H1 (cell line): ENCODE results near the gene GNAO1. TPM values are rescaled to one million over a fixed set of nuclear protein-coding genes. Genes with fewer than 3 reads are reported as not detected.

ENCODE experiments used
- CBX8 ChIP-seq: fragments of 300-800, 300-1000 bp; sonication (generic); IDR thresholded peaks from 2 replicates; pipeline ENCODE4 v1.7.1; 2016; ENCODE audit warnings: low read depth, low read length, borderline replicate concordance
- CHD1 ChIP-seq: IDR thresholded peaks from 2 replicates; pipeline ENCODE4 v1.6.1; 2012; ENCODE audit warnings: low read depth, low read length, improper control_type of control experiment
- CHD7 ChIP-seq: fragments of 300-600 bp; sonication (generic); IDR thresholded peaks from 2 replicates; pipeline ENCODE4 v1.7.1; 2012; ENCODE audit warnings: low read length, moderate library complexity, mild to moderate bottlenecking, inconsistent platforms; ENCODE audit not compliant: insufficient replicate concordance
- HDAC2 ChIP-seq, 2 experiments: fragments of 300-600 bp in 1 of 2; sonication (generic) in 1 of 2; IDR thresholded peaks; 2 replicates each; pipeline ENCODE4 v1.6.1; 2011 to 2012; ENCODE audit warnings: low read depth in 2 of 2, low read length in 2 of 2, mild to moderate bottlenecking in 2 of 2, moderate library complexity in 2 of 2, borderline replicate concordance in 1 of 2, inconsistent platforms in 1 of 2
- JUN ChIP-seq: IDR thresholded peaks from 2 replicates; pipeline ENCODE4 v1.6.1; 2011; ENCODE audit warnings: low read depth, mild to moderate bottlenecking, improper control_type of control experiment, low read length
- KDM5A ChIP-seq: fragments of 200-600 bp; IDR thresholded peaks from 2 replicates; pipeline ENCODE4 v1.7.1; 2012; ENCODE audit warnings: mild to moderate bottlenecking, low read length, inconsistent platforms, mixed read lengths
- RFX5 ChIP-seq: IDR thresholded peaks from 2 replicates; pipeline ENCODE4 v1.6.1; 2011; ENCODE audit warnings: low read depth, low read length, improper control_type of control experiment, borderline replicate concordance
- YY1 ChIP-seq: IDR thresholded peaks from 2 replicates; pipeline ENCODE4 v1.6.1; 2011; ENCODE audit warnings: low read depth, mild to moderate bottlenecking, low read length
- ZNF274 ChIP-seq: IDR thresholded peaks from 2 replicates; pipeline ENCODE4 v1.7.0; 2012; ENCODE audit warnings: low read length, borderline replicate concordance; ENCODE audit errors: extremely low read depth
- polyA plus RNA-seq, 7 experiments: library from polyadenylated mRNA; depleted of rRNA in 3 of 7; stranded (reverse) in 5 of 7; unstranded in 2 of 7; fragments of >200 nt in 5 of 7; fragments of 200-250 nt in 2 of 7; gene quantifications; 1 replicate in 5 of 7; 2 replicates in 1 of 7; 4 replicates in 1 of 7; pipeline versions ENCODE4 v1.2.1 to v1.2.3, GENCODE V29; 2011 to 2013; ENCODE audit warnings: missing spikeins in 2 of 7, mixed read lengths in 2 of 7
- total RNA-seq: library from RNA; stranded (reverse); fragmentation: NEBNext Ultra II Directional; extraction: Animal tissue kit (Norgen Biotek cat#: 25700); gene quantifications from 2 replicates; pipeline ENCODE4 v1.2.1, GENCODE V29; 2021
- TF ChIP-seq, protein P1 (sequence below): IDR thresholded peaks from 2 replicates; pipeline ENCODE4 v1.6.1; 2012; ENCODE audit warnings: low read length, inconsistent platforms

The GNAO1 gene
- total and polyA plus RNA-seq, 2 of the 8 experiments (the other 6 are each of a cell fraction or from before 2014, with no cell fraction given): 6.7 to 34.4 TPM

- TF ChIP-seq CHD7 (no peak), RFX5 (no peak), YY1 (no peak), ZNF274 (no peak), CHD1 (no peak), JUN (no peak), HDAC2 (IDR thresholded peaks at IDR 0.05; ENCODE audit: borderline replicate concordance in 1 of 2, low read depth in 2 of 2, low read length in 2 of 2) (no peak), KDM5A (no peak), CBX8 (no peak)
- TF ChIP-seq, protein P1, sequence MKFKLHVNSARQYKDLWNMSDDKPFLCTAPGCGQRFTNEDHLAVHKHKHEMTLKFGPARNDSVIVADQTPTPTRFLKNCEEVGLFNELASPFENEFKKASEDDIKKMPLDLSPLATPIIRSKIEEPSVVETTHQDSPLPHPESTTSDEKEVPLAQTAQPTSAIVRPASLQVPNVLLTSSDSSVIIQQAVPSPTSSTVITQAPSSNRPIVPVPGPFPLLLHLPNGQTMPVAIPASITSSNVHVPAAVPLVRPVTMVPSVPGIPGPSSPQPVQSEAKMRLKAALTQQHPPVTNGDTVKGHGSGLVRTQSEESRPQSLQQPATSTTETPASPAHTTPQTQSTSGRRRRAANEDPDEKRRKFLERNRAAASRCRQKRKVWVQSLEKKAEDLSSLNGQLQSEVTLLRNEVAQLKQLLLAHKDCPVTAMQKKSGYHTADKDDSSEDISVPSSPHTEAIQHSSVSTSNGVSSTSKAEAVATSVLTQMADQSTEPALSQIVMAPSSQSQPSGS: no peak
These were observed 70.9 kb downstream of the GNAO1 start (continued) for GRCh38 chr16:56262148-56262547.
